Body of pancreas (tissue), 4 donors: Measurements from ENCODE around the gene USH1G. TPM values are rescaled to one million over a fixed set of nuclear protein-coding genes. Genes with fewer than 3 reads are reported as not detected.
"Not testable (repeated sequence)": the region's sequence is repeated elsewhere in the genome, so short reads cannot be mapped to it uniquely, and the experiment has no call there.

ENCODE experiments used
- ATAC-seq: fragments of 150-250 bp; one replicate; pipeline ENCODE4 v1.9.1; 2016
- DNase-seq, 4 donors: peaks; one replicate each; pipeline ENCODE4 v3.0.0-alpha.2; 2019
- H3K27ac ChIP-seq, 4 donors: fragments of 200-600 bp; sonication (generic); 1 replicate in 3 of 4; 2 replicates in 1 of 4; pipeline versions ENCODE4 v1.5.1 to v1.6.1; 2016 to 2019; ENCODE audit warnings: mild to moderate bottlenecking in 1 of 4, mixed read lengths in 1 of 4, moderate library complexity in 1 of 4
- H3K27me3 ChIP-seq, 2 donors: fragments of 200-600 bp; sonication (generic); one replicate each; pipeline ENCODE4 v1.6.0; 2016; ENCODE audit warnings: mild to moderate bottlenecking in 1 of 2
- H3K36me3 ChIP-seq, 2 donors: fragments of 200-600 bp; sonication (generic); replicated peaks in 1 of 2; 2 replicates each; pipeline ENCODE4 v1.5.1; 2016; ENCODE audit warnings: low read depth in 2 of 2; ENCODE audit not compliant: insufficient read depth in 1 of 2
- H3K4me1 ChIP-seq: fragments of 200-600 bp; sonication (generic); one replicate; pipeline ENCODE4 v1.6.0; 2016
- H3K4me3 ChIP-seq, 2 donors: fragments of 200-600 bp; sonication (generic); 1 replicate in 1 of 2; 2 replicates in 1 of 2; pipeline ENCODE4 v1.5.1; 2016 to 2019
- H3K9me3 ChIP-seq, 3 donors: fragments of 200-600 bp; sonication (generic); 1 replicate in 2 of 3; 2 replicates in 1 of 3; pipeline ENCODE4 v1.5.1; 2016
- POLR2A ChIP-seq, 3 donors: fragments of 450-650 bp; IDR thresholded peaks; one replicate each; pipeline ENCODE4 v1.6.1; 2016; ENCODE audit warnings: antibody characterized with exemption in 3 of 3, mild to moderate bottlenecking in 2 of 3
- WGBS, 2 donors: methylation state at CpG; one replicate each; pipeline ENCODE4 v1.1.5; 2017; 5-methylcytosine and 5-hydroxymethylcytosine counted together
- intact Hi-C: fragments of 100-400 bp; cut with DNase I; formaldehyde crosslinking; loops from one replicate; pipeline ENCODE4 v1.15.1; 2023
- total RNA-seq, 2 donors: library from RNA; depleted of rRNA; stranded (reverse); fragments of >200 nt; gene quantifications; one replicate each; pipeline ENCODE4 v1.1.0, GENCODE V29; 2016
- TF ChIP-seq, protein P1 (sequence below), 7 experiments: fragments of 450-650 bp in 4 of 7; fragments of 200-600 bp in 3 of 7; sonication (generic) in 3 of 7; IDR thresholded peaks; one replicate each; pipeline ENCODE4 v1.5.1; 2016 to 2019; ENCODE audit warnings: antibody characterized with exemption in 7 of 7

The USH1G gene
- total RNA-seq, 2 donors from 2014 or later = under 0.01 TPM; not detected in 1

DNA sequence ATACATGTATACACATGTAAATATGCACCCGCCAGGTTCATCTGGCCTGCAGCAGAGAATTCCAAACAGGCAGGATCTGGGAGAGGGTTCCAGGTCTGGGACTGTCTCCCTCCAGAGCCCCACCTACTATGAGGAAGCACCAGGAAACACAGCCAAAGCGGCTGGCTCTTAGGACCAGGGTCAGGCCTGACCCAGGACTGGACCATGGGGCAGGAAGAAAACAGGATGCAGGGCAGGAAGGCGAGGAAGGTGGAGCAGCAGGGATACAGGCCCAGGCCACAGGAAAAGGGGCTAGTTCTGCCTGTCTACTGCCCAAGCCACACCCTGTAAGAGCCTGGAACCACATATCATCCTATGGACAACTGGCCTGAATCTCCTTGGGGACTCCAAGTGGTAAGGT, 47.3 kb upstream of the USH1G start:
- Histone ChIP-seq H3K4me3 (no peak overlapping the region), H3K27ac (peak overlapping the region in 3 of 4 donors; percentile 94 to 97 (median 95)), H3K36me3 (no peaks in the 10 kb centered on the region), H3K27me3 (no peaks in the 10 kb centered on the region), H3K9me3 (no peaks in the 10 kb centered on the region), H3K4me1 (peaks cover 71% of the 10 kb centered on the region)
- no peak for TF ChIP-seq POLR2A (IDR thresholded peaks at IDR 0.05)
- TF ChIP-seq, protein P1, sequence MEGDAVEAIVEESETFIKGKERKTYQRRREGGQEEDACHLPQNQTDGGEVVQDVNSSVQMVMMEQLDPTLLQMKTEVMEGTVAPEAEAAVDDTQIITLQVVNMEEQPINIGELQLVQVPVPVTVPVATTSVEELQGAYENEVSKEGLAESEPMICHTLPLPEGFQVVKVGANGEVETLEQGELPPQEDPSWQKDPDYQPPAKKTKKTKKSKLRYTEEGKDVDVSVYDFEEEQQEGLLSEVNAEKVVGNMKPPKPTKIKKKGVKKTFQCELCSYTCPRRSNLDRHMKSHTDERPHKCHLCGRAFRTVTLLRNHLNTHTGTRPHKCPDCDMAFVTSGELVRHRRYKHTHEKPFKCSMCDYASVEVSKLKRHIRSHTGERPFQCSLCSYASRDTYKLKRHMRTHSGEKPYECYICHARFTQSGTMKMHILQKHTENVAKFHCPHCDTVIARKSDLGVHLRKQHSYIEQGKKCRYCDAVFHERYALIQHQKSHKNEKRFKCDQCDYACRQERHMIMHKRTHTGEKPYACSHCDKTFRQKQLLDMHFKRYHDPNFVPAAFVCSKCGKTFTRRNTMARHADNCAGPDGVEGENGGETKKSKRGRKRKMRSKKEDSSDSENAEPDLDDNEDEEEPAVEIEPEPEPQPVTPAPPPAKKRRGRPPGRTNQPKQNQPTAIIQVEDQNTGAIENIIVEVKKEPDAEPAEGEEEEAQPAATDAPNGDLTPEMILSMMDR (IDR thresholded peaks at IDR 0.05) = no peak
- 21 to 64% methylated on average over 3 of the region's 3 CpGs for WGBS, 2 donors
- DNase-seq (no peak), ATAC-seq (no peak)
- intact Hi-C loops = no loop called here

DNA sequence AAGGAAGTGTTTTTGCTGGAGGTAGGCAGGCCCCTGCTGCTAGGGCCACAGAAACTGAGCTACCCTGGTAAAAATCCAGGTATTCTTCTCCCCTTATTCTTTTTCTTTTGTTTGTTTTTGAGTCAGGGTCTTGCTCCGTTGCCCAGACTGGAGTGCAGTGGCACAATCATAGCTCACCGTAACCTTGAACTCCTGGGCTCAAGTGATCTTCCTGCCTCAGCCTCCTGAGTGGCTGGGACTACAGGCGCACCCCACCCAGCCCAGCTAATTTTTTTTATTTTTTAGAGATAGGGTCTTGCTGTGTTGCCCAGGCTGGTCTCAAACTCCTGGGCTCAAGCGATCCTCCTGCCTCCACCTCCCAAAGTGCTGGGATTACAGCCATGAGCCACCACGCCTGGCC, 46.4 kb upstream of the USH1G start:
- H3K27me3 ChIP-seq, DNase-seq, H3K36me3 ChIP-seq, ATAC-seq, intact Hi-C loops, H3K4me3 ChIP-seq, H3K9me3 ChIP-seq: not testable (repeated sequence)
- WGBS, 2 donors = 78 to 86% methylated on average over 5 of the region's 5 CpGs
- H3K4me1 ChIP-seq = peaks cover 70% of the 10 kb centered on the region
- peak overlapping the region in 2 of 4 donors; percentile 74 to 76 for H3K27ac ChIP-seq

DNA sequence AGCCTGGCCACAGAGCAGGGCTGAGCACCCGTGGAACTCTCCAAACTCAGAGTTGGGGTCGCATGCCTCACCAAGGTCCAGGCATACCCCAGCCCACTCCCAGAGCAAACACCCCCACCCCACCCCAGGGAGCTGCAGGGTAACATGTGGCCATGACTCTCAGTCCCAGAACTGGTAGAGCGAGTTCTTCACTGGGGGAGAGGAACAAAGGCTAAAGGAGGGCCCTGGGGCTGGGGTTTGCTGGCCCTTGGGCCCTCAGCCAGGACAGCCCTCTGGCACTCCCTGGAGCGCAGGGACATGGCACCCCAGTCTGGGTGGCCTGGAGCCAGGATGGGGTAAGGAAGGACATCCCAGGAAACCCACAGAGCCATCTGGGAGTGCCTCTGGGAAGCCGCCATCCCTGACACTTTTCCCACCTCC, 45.3 kb upstream of the USH1G start:
- no peaks in the 10 kb centered on the region for H3K27me3 ChIP-seq
- no peaks in the 10 kb centered on the region for H3K36me3 ChIP-seq
- intact Hi-C loops = no loop called here
- H3K9me3 ChIP-seq = no peaks in the 10 kb centered on the region
- no peak for TF ChIP-seq POLR2A (IDR thresholded peaks at IDR 0.05)
- TF ChIP-seq, protein P1 (IDR thresholded peaks at IDR 0.05) = no peak
- H3K4me3 ChIP-seq = no peak overlapping the region
- peak; percentile 49 for ATAC-seq
- H3K4me1 ChIP-seq = peaks cover 63% of the 10 kb centered on the region
- peak overlapping the region; percentile 74 to 81 (median 75) for H3K27ac ChIP-seq
- whole genome bisulfite sequencing, 2 donors = 7 to 23% methylated on average over 3 to 5 of the region's 5 CpGs
- peak; percentile 66 to 85 (median 83) for DNase-seq

DNA sequence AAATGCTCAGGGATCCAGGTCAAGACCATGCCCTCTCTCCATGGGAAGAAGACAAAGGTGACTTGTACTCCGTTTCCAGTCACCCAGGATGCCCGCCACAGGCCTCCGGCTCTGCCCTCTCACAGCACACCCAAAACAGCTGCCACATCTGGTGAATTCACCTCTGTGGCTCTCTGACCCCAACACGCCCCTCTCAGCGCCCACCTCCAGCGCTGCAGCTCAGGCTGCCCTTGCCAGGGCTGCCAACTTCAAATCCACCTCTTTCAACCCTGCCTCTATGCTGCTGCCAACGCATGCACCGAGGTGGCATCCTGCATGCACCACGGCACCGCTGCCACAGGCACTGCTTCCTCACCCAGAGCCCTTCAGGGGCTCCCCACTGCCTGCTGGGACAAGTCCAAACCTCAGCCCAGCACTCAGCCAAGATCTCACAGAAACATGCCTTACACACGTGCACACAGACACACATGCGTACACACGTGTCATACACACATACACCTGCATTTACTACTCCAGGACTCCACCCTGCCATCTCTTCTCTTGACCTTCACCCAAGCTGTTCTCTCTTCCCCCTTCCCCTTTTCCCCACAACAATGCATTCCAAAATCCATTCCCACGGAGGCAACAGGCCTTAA, 42.0 kb upstream of the USH1G start:
- no peaks in the 10 kb centered on the region for H3K9me3 ChIP-seq
- TF ChIP-seq, protein P1 (IDR thresholded peaks at IDR 0.05) = no peak
- no peak for TF ChIP-seq POLR2A (IDR thresholded peaks at IDR 0.05)
- WGBS, 2 donors = 62 to 69% methylated on average over 10 to 12 of the region's 14 CpGs
- ATAC-seq (no peak), DNase-seq (no peak)
- intact Hi-C loops = loop anchor here (5.0 kb wide), 1 partner anchor 47 kb away; the partner anchor contains the start of gene MRPL58
- H3K36me3 ChIP-seq = peaks cover 0 to 4% of the 10 kb centered on the region in 2 donors
- no peaks in the 10 kb centered on the region for H3K27me3 ChIP-seq
- no peak overlapping the region for H3K27ac ChIP-seq
- peaks cover 43% of the 10 kb centered on the region for H3K4me1 ChIP-seq
- H3K4me3 ChIP-seq = no peak overlapping the region

DNA sequence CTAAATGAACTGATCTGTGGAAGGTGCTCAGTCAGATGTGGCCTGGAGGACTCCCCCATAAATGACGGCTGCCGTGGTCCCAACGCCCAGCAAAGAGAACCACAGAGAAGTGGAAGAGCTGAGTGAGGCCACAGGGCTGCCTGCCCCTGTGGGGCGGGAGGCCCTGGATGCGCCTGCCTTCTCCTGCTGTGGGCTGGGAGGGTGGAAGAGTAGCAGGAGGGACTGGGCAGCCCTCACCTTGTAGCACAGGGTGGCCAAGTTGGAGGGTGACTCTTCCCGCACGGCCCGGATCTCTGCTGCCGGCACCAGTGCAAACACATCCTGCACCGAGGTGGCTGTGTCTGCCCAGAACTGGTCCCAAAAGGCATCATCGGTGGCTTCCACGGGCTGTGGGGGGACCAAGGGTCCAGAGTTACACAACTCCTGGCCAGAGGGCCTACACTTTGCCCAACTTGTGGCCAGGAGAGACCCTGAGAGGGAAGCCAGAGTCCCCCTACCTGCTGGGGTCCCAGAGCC, 41.2 kb upstream of the USH1G start:
- H3K36me3 ChIP-seq = peaks cover 0 to 8% of the 10 kb centered on the region in 2 donors
- H3K4me3 ChIP-seq = no peak overlapping the region
- TF ChIP-seq, protein P1 (IDR thresholded peaks at IDR 0.05) = no peak
- TF ChIP-seq POLR2A (IDR thresholded peaks at IDR 0.05) = no peak
- 76 to 77% methylated on average over 5 to 12 of the region's 12 CpGs for WGBS, 2 donors
- peaks cover 35% of the 10 kb centered on the region for H3K4me1 ChIP-seq
- no peak overlapping the region for H3K27ac ChIP-seq
- ATAC-seq = no peak
- intact Hi-C loops = loop anchor here (5.0 kb wide), 1 partner anchor 48 kb away; the partner anchor contains the start of gene MRPL58
- DNase-seq = no peak
- H3K27me3 ChIP-seq = no peaks in the 10 kb centered on the region
- no peaks in the 10 kb centered on the region for H3K9me3 ChIP-seq
